SU-DHL-6 (cell line): ENCODE measurements around the gene KCNIP3.

ENCODE experiments used
- EZH2phosphoT487 ChIP-seq: fragments of 200-600 bp; sonication (generic), shearing (Covaris generic); conservative IDR thresholded peaks from 2 replicates; pipeline ENCODE4 v1.6.1; 2018; ENCODE audit warnings: mild to moderate bottlenecking, antibody characterized with exemption, low read length, moderate library complexity, mixed read lengths
- TF ChIP-seq, protein P1 (sequence below): fragments of 200-600 bp; sonication (generic); IDR thresholded peaks from one replicate; pipeline ENCODE4 v1.5.1; 2017; ENCODE audit warnings: antibody characterized with exemption, mild to moderate bottlenecking, low read length, moderate library complexity; ENCODE audit not compliant: insufficient read depth, poor library complexity, severe bottlenecking

DNA sequence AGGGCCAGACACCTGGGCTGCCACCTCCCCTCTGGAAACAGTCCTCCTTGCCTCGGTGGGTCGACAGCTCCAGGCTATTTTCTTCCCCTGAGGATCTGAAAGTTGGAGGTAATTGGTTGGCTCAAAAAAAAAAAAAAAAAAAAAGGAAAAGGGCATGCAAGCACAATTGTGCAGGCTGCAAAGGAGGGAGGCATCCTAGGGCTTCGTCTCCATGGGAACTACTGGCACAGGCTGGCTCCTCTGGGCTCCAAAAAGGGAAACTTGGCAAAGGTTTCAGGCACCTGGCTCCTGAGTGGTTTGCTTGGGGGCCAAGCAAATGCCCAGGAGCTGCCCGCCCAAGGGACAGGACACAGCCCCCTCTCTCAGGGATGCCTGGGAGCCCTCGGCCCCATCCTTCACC is 1.1 kb upstream of the KCNIP3 start:
- TF ChIP-seq EZH2phosphoT487: no peak
- TF ChIP-seq, protein P1, sequence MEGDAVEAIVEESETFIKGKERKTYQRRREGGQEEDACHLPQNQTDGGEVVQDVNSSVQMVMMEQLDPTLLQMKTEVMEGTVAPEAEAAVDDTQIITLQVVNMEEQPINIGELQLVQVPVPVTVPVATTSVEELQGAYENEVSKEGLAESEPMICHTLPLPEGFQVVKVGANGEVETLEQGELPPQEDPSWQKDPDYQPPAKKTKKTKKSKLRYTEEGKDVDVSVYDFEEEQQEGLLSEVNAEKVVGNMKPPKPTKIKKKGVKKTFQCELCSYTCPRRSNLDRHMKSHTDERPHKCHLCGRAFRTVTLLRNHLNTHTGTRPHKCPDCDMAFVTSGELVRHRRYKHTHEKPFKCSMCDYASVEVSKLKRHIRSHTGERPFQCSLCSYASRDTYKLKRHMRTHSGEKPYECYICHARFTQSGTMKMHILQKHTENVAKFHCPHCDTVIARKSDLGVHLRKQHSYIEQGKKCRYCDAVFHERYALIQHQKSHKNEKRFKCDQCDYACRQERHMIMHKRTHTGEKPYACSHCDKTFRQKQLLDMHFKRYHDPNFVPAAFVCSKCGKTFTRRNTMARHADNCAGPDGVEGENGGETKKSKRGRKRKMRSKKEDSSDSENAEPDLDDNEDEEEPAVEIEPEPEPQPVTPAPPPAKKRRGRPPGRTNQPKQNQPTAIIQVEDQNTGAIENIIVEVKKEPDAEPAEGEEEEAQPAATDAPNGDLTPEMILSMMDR: no peak
